ENCODE data around the gene ITPR1.

- TF ChIP-seq, protein P1, sequence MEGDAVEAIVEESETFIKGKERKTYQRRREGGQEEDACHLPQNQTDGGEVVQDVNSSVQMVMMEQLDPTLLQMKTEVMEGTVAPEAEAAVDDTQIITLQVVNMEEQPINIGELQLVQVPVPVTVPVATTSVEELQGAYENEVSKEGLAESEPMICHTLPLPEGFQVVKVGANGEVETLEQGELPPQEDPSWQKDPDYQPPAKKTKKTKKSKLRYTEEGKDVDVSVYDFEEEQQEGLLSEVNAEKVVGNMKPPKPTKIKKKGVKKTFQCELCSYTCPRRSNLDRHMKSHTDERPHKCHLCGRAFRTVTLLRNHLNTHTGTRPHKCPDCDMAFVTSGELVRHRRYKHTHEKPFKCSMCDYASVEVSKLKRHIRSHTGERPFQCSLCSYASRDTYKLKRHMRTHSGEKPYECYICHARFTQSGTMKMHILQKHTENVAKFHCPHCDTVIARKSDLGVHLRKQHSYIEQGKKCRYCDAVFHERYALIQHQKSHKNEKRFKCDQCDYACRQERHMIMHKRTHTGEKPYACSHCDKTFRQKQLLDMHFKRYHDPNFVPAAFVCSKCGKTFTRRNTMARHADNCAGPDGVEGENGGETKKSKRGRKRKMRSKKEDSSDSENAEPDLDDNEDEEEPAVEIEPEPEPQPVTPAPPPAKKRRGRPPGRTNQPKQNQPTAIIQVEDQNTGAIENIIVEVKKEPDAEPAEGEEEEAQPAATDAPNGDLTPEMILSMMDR (IDR thresholded peaks at IDR 0.05), result no peak
- TF ChIP-seq POLR2A (IDR thresholded peaks at IDR 0.05), result no peak
Observed at GRCh38 chr3:4600493-4600892, 107.3 kb downstream of the ITPR1 start.
